Fibroblast of skin of right quadriceps (primary cell): Measurements from ENCODE around the gene MYO15A.

Experiments
- DNase-seq: peaks from one replicate; pipeline ENCODE4 v3.0.0-alpha.2; 2013

Gene MYO15A

GRCh38 chr17:18224387-18225120, 116.0 kb downstream of the MYO15A start:
- DNase-seq = peak; percentile 53

- DNase-seq = peak; percentile 96
Measured at GRCh38 chr17:18225121-18225641, 116.6 kb downstream of the MYO15A start, which contains the start of gene LLGL1. Gene LLGL1 (plus strand): TSS chr17:18225635. CDS start chr17:18225683, 48 bp downstream.

DNA sequence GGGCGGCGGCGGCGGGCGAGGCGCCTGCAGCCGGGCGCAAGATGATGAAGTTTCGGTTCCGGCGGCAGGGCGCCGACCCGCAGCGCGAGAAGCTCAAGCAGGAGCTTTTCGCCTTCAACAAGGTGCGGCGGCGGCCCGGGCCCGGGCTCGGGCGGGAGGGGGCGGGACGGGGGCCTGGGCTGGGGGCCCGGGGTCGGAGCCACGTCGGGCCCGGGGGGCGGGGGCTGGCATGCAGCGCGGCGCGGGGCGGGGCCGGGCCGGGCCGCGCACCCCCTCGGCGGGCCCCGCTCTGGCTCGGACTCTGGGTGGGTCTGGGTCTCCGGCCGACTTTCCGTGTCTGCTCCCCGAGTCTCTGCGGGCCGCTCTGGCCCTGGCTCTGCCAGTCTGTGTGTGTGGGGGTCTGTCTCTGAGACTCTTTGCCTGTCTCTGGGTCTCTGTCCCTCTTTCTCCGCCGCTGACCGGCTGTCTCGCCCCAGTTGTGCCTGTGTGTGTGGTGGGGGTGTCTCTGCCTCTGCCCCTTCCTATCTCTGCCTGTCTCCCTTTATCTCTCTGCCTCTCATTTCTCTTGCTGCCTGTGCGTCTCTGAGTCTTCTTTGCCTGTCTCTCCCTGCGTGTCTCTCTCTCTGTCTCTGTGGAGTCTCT, 117.2 kb downstream of the MYO15A start:
- DNase-seq = no peak

- DNase-seq = no peak
Measured at GRCh38 chr17:18226284-18226945, 117.9 kb downstream of the MYO15A start.

DNA sequence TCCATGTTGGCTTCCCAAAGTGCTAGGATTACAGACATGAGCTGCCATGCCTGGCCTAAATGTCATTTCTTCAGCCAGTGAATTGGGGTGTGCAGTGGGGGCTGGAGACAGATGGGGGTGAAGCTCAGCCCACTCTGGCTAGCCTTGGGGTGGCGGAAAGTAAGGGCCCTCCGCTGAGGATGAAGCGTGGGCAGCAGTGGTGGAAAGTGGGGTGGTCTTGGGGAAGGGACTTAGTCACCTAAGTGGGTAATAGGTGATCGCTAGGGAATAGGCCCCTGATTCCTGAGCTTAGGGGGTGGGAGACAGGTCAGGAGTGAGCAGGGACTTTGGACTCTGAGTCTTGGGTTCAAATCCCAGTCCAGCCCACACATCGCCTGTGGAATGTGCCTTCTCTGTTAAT, 119.1 kb downstream of the MYO15A start:
- DNase-seq = no peak

DNA sequence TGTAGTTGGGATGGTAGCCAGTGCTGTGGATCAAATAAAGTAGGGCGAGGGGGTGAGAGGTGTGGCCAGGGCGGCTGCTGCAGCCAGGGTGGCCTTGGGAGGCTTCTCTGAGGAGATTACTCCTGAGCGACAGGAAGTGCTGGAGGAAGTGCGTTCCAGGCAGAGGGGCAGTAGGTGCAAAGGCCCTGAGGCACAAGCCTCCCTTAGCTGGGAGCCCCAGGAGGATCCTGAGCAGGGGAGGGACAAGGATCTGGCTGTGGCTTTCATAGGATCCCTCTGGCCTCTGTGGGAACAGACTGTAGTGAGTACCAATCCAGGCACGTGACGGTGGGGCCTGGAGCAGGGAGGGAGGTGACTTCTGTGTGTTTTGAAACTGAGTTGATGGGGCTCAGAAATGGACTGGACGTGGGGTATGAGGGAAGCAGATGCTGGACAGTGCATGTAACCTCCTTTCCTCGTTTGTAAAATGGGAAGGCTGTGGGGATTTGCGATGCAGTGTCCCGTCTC, 119.7 kb downstream of the MYO15A start:
- DNase-seq = no peak

GRCh38 chr17:18229254-18229653, 120.7 kb downstream of the MYO15A start:
- DNase-seq = no peak
